IMR-90 (cell line): ENCODE measurements around the gene SERPINB1. TPM values are rescaled to one million over a fixed set of nuclear protein-coding genes. Genes with fewer than 3 reads are reported as not detected.

ENCODE experiments used
- ATAC-seq: fragments of 200-7000 bp; cut with Tn5 transposase; 2 replicates; pipeline ENCODE4 v1.9.1; 2020; ENCODE audit warnings: low read depth, mild to moderate bottlenecking, moderate library complexity
- BruUV-seq: library from RNA; stranded (reverse); fragments of 400-500 nt; replicated peaks from 2 replicates; lab custom pipeline; 2021; lab: Mats Ljungman, UMichigan
- CTCF ChIA-PET: fragments of 300-600 bp; formaldehyde crosslinking; extraction: SDS; loops from one replicate; lab custom pipeline; 2021; ENCODE audit warnings: antibody characterized with exemption; lab: Yijun Ruan, JAX
- POLR2A ChIA-PET: fragments of 300-600 bp; sonication (Branson Sonifier 250); formaldehyde crosslinking; loops from one replicate; lab custom pipeline; 2022; ENCODE audit warnings: antibody characterized with exemption; ENCODE audit not compliant: unreplicated experiment; lab: Charles Lee
- DNase-seq: peaks from one replicate; pipeline ENCODE4 v3.0.0; 2013
- H2AFZ ChIP-seq: replicated peaks from 2 replicates; pipeline ENCODE3; 2013; ENCODE audit warnings: low read length, mild to moderate bottlenecking; ENCODE audit not compliant: poor library complexity
- H2AK5ac ChIP-seq: 2 replicates; pipeline ENCODE4 v1.6.1; 2013; ENCODE audit warnings: low read depth, low read length, inconsistent platforms
- H2AK9ac ChIP-seq: replicated peaks from 2 replicates; pipeline ENCODE3; 2013; ENCODE audit warnings: mild to moderate bottlenecking, low read depth, low read length, moderate library complexity; ENCODE audit not compliant: poor library complexity
- H2BK120ac ChIP-seq: 2 replicates; pipeline ENCODE4 v1.6.1; 2013; ENCODE audit warnings: low read depth, low read length, inconsistent platforms
- H2BK15ac ChIP-seq: 3 replicates; pipeline ENCODE4 v1.6.1; 2013; ENCODE audit warnings: low read depth, low read length, inconsistent platforms
- H2BK20ac ChIP-seq: 2 replicates; pipeline ENCODE4 v1.6.1; 2013; ENCODE audit warnings: low read depth, mild to moderate bottlenecking, inconsistent platforms, low read length, moderate library complexity
- H2BK5ac ChIP-seq: 2 replicates; pipeline ENCODE4 v1.6.1; 2013; ENCODE audit warnings: mild to moderate bottlenecking, low read depth, low read length, inconsistent platforms; ENCODE audit not compliant: poor library complexity, severe bottlenecking
- H3K14ac ChIP-seq: replicated peaks from 2 replicates; pipeline ENCODE4 v1.6.1; 2013; ENCODE audit warnings: low read depth, low read length, inconsistent platforms
- H3K18ac ChIP-seq: 2 replicates; pipeline ENCODE4 v1.6.1; 2013; ENCODE audit warnings: low read depth, low read length, control low read depth
- H3K23ac ChIP-seq: 2 replicates; pipeline ENCODE4 v1.6.1; 2013; ENCODE audit warnings: low read depth, low read length, inconsistent platforms
- H3K27ac ChIP-seq: 2 replicates; pipeline ENCODE4 v1.5.1; 2013; ENCODE audit warnings: mild to moderate bottlenecking, control low read depth, low read length; ENCODE audit not compliant: insufficient read depth
- H3K27me3 ChIP-seq: 2 replicates; pipeline ENCODE4 v1.6.1; 2013; ENCODE audit warnings: low read length; ENCODE audit not compliant: control insufficient read depth, insufficient read depth
- H3K36me3 ChIP-seq: 2 replicates; pipeline ENCODE4 v1.6.1; 2013; ENCODE audit warnings: low read length, mixed read lengths; ENCODE audit not compliant: control insufficient read depth, insufficient read depth
- H3K4ac ChIP-seq: 2 replicates; pipeline ENCODE4 v1.6.1; 2013; ENCODE audit warnings: low read depth, low read length, inconsistent platforms
- H3K4me1 ChIP-seq: 2 replicates; pipeline ENCODE4 v1.6.1; 2013; ENCODE audit warnings: low read length, mixed read lengths; ENCODE audit not compliant: control insufficient read depth, insufficient read depth
- H3K4me2 ChIP-seq: 2 replicates; pipeline ENCODE4 v1.6.1; 2013; ENCODE audit warnings: low read depth, mild to moderate bottlenecking, control low read depth, low read length, moderate library complexity
- H3K4me3 ChIP-seq: 2 replicates; pipeline ENCODE4 v1.5.1; 2013; ENCODE audit warnings: low read depth, mild to moderate bottlenecking, control low read depth, low read length, moderate library complexity; ENCODE audit not compliant: insufficient read depth
- H3K56ac ChIP-seq: 2 replicates; pipeline ENCODE4 v1.6.1; 2013; ENCODE audit warnings: low read length, inconsistent platforms; ENCODE audit not compliant: insufficient read depth; ENCODE audit errors: extremely low read depth
- H3K79me1 ChIP-seq, 2 experiments: 2 replicates each; pipeline ENCODE4 v1.6.1; 2013; ENCODE audit warnings: low read length in 2 of 2, inconsistent platforms in 1 of 2, low read depth in 1 of 2
- H3K9ac ChIP-seq: 2 replicates; pipeline ENCODE4 v1.6.1; 2013; ENCODE audit warnings: low read depth, low read length, control low read depth
- H3K9me1 ChIP-seq: 2 replicates; pipeline ENCODE4 v1.6.1; 2013; ENCODE audit warnings: low read length, inconsistent platforms; ENCODE audit not compliant: insufficient read depth
- H3K9me3 ChIP-seq: 2 replicates; pipeline ENCODE4 v1.6.1; 2013; ENCODE audit warnings: low read length; ENCODE audit not compliant: control insufficient read depth, insufficient read depth
- H4K20me1 ChIP-seq: 2 replicates; pipeline ENCODE4 v1.6.1; 2013; ENCODE audit warnings: low read length, inconsistent platforms; ENCODE audit not compliant: insufficient read depth
- H4K5ac ChIP-seq: 2 replicates; pipeline ENCODE4 v1.6.1; 2013; ENCODE audit warnings: mild to moderate bottlenecking, low read depth, low read length, control low read depth
- H4K8ac ChIP-seq, 2 experiments: 2 replicates each; pipeline ENCODE4 v1.6.1; 2013; ENCODE audit warnings: low read depth in 2 of 2, low read length in 2 of 2, control low read depth in 1 of 2, inconsistent platforms in 1 of 2
- H4K91ac ChIP-seq: 2 replicates; pipeline ENCODE4 v1.6.1; 2013; ENCODE audit warnings: low read depth, low read length, inconsistent platforms; ENCODE audit not compliant: insufficient read depth
- BHLHE40 ChIP-seq: fragments of 150-350 bp; IDR thresholded peaks from 2 replicates; pipeline ENCODE4 v1.6.1; 2016; ENCODE audit warnings: mild to moderate bottlenecking, low read depth, low read length
- CEBPB ChIP-seq: IDR thresholded peaks from 2 replicates; pipeline ENCODE4 v1.6.1; 2012; ENCODE audit warnings: low read depth, low read length, improper control_type of control experiment
- CHD1 ChIP-seq: IDR thresholded peaks from 2 replicates; pipeline ENCODE4 v1.6.1; 2012; ENCODE audit warnings: low read depth, low read length, improper control_type of control experiment
- FOS ChIP-seq: fragments of 150-350 bp; IDR thresholded peaks from 2 replicates; pipeline ENCODE4 v1.6.1; 2016; ENCODE audit warnings: low read depth, low read length
- MAFK ChIP-seq: IDR thresholded peaks from 2 replicates; pipeline ENCODE4 v1.6.1; 2012; ENCODE audit warnings: low read depth, low read length, improper control_type of control experiment
- MAZ ChIP-seq: IDR thresholded peaks from 2 replicates; pipeline ENCODE4 v1.6.1; 2012; ENCODE audit warnings: low read depth, mild to moderate bottlenecking, low read length, improper control_type of control experiment, moderate library complexity, borderline replicate concordance
- MXI1 ChIP-seq: IDR thresholded peaks from 2 replicates; pipeline ENCODE4 v1.6.1; 2012; ENCODE audit warnings: low read depth, mild to moderate bottlenecking, low read length, moderate library complexity, borderline replicate concordance
- NFE2L2 ChIP-seq: fragments of 150-350 bp; IDR thresholded peaks from 2 replicates; pipeline ENCODE4 v1.6.1; 2016; ENCODE audit warnings: low read depth, mild to moderate bottlenecking, low read length
- POLR2A ChIP-seq: IDR thresholded peaks from 2 replicates; pipeline ENCODE4 v1.6.1; 2012; ENCODE audit warnings: mild to moderate bottlenecking, low read depth, low read length
- RAD21 ChIP-seq: IDR thresholded peaks from 2 replicates; pipeline ENCODE4 v1.6.1; 2012; ENCODE audit warnings: low read length, improper control_type of control experiment
- RCOR1 ChIP-seq: IDR thresholded peaks from 2 replicates; pipeline ENCODE4 v1.6.1; 2012; ENCODE audit warnings: mild to moderate bottlenecking, low read length, improper control_type of control experiment; ENCODE audit not compliant: insufficient replicate concordance
- RFX5 ChIP-seq: IDR thresholded peaks from 2 replicates; pipeline ENCODE4 v1.8.0; 2012; ENCODE audit warnings: low read depth, mild to moderate bottlenecking, low read length, moderate library complexity
- SMC3 ChIP-seq: fragments of 150-350 bp; IDR thresholded peaks from 2 replicates; pipeline ENCODE4 v1.6.1; 2016; ENCODE audit warnings: low read depth, mild to moderate bottlenecking, antibody characterized with exemption, low read length, moderate library complexity
- WGBS, 2 experiments: methylation state at CpG; one replicate each; pipeline versions ENCODE4 v1.1.5 to v1.1.7; 2013; ENCODE audit warnings: missing lambda C conversion rate in 2 of 2; ENCODE audit not compliant: insufficient read length in 1 of 2; ENCODE audit errors: extremely low coverage in 2 of 2; 5-methylcytosine and 5-hydroxymethylcytosine counted together
- dilution Hi-C: fragments of 300-500 bp; cut with HindIII; formaldehyde crosslinking; loops from one replicate; pipeline ENCODE4 v1.14.3; 2018; ENCODE audit warnings: low sequenced_read_pairs; ENCODE audit not compliant: unreplicated experiment
- in situ Hi-C: fragments of 300-500 bp; cut with MboI; formaldehyde crosslinking; loops from 3 replicates; pipeline ENCODE4 v1.14.3; 2019; ENCODE audit warnings: low sequenced_read_pairs, inconsistent platforms, mixed read lengths
- intact Hi-C: fragments of 100-400 bp; cut with micrococcal nuclease; formaldehyde crosslinking; loops from 2 replicates; pipeline ENCODE4 v1.10.0; 2022
- polyA plus RNA-seq, 3 experiments: library from polyadenylated mRNA; depleted of rRNA; stranded (reverse); fragments of >200 nt; gene quantifications; 2 replicates each; pipeline ENCODE4 v1.2.3, GENCODE V29; 2012; ENCODE audit warnings: low replicate concordance in 1 of 3
- total RNA-seq: library from RNA; depleted of rRNA; stranded (reverse); fragments of >200 nt; gene quantifications from 2 replicates; pipeline ENCODE4 v1.2.3, GENCODE V29; 2012
- TF ChIP-seq, protein P1 (sequence below): conservative IDR thresholded peaks from 2 replicates; pipeline ENCODE4 v1.5.1; 2012; ENCODE audit warnings: mild to moderate bottlenecking, low read depth, low read length, improper control_type of control experiment
- TF ChIP-seq, protein P2 (sequence below): fragments of 150-350 bp; IDR thresholded peaks from 2 replicates; pipeline ENCODE4 v1.6.1; 2017; ENCODE audit warnings: mild to moderate bottlenecking, antibody characterized with exemption, low read length, low read depth
- TF ChIP-seq, protein P3 (sequence below): fragments of 150-350 bp; IDR thresholded peaks from 2 replicates; pipeline ENCODE4 v1.6.1; 2016; ENCODE audit warnings: low read depth, mild to moderate bottlenecking, low read length, moderate library complexity, borderline replicate concordance

The SERPINB1 gene
- total and polyA plus RNA-seq, 2 of the 4 experiments (the other 2 are of a cell fraction), result 6.1 to 9.1 TPM

DNA sequence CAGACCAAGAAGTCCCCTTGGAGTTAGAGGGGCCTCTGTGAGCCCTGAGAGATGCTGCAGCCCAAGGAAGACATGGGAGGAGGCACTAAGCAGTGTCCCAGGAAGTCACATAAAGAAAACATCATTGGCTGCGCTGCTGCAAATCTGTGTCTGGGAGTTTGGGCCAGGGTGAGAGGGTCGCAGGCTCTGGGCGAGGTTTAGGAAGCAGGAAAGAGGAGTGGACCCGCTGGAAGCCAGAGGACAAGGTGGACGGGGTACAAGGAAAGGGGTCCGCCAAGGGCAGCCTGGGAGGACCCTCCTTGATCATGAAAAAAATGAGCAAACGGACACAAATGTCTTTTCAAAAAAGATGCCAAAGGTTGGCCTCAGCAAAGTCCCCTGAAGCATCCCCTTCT, 15.5 kb upstream of the SERPINB1 start:
- no TSS peak for BruUV-seq
- no peak for ATAC-seq
- H2AK9ac ChIP-seq, result no peak overlapping the region
- peak overlapping the region; percentile 100 for H4K5ac ChIP-seq
- peak overlapping the region; percentile 92 for H3K4ac ChIP-seq
- peak overlapping the region; percentile 68 for H2AK5ac ChIP-seq
- H3K4me1 ChIP-seq, result peaks cover 29% of the 10 kb centered on the region
- no peaks in the 10 kb centered on the region for H3K27me3 ChIP-seq
- H4K8ac ChIP-seq, result peak overlapping the region; percentile 98 to 99
- peak overlapping the region; percentile 95 for H3K27ac ChIP-seq
- in situ Hi-C loops, result no loop called here
- peak overlapping the region; percentile 95 for H2BK20ac ChIP-seq
- DNase-seq, result no peak
- H3K23ac ChIP-seq, result no peak overlapping the region
- no peak overlapping the region for H3K4me3 ChIP-seq
- peak overlapping the region; percentile 96 for H2BK5ac ChIP-seq
- peak overlapping the region; percentile 97; the same call in 2 of the 3 replicates for H2BK15ac ChIP-seq
- no peak overlapping the region for H3K4me2 ChIP-seq
- H4K20me1 ChIP-seq, result no peaks in the 10 kb centered on the region
- peak overlapping the region; percentile 88 for H2BK120ac ChIP-seq
- no peak overlapping the region for H3K56ac ChIP-seq
- no peak overlapping the region for H3K9ac ChIP-seq
- TF ChIP-seq CHD1 (no peak), NFE2L2 (no peak), MAZ (no peak), POLR2A (no peak), MAFK (no peak), CEBPB (no peak), FOS (no peak), RFX5 (no peak), SMC3 (no peak), RCOR1 (no peak), MXI1 (no peak), BHLHE40 (no peak), RAD21 (no peak)
- TF ChIP-seq, protein P1, sequence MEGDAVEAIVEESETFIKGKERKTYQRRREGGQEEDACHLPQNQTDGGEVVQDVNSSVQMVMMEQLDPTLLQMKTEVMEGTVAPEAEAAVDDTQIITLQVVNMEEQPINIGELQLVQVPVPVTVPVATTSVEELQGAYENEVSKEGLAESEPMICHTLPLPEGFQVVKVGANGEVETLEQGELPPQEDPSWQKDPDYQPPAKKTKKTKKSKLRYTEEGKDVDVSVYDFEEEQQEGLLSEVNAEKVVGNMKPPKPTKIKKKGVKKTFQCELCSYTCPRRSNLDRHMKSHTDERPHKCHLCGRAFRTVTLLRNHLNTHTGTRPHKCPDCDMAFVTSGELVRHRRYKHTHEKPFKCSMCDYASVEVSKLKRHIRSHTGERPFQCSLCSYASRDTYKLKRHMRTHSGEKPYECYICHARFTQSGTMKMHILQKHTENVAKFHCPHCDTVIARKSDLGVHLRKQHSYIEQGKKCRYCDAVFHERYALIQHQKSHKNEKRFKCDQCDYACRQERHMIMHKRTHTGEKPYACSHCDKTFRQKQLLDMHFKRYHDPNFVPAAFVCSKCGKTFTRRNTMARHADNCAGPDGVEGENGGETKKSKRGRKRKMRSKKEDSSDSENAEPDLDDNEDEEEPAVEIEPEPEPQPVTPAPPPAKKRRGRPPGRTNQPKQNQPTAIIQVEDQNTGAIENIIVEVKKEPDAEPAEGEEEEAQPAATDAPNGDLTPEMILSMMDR, result no peak
- TF ChIP-seq, protein P2, sequence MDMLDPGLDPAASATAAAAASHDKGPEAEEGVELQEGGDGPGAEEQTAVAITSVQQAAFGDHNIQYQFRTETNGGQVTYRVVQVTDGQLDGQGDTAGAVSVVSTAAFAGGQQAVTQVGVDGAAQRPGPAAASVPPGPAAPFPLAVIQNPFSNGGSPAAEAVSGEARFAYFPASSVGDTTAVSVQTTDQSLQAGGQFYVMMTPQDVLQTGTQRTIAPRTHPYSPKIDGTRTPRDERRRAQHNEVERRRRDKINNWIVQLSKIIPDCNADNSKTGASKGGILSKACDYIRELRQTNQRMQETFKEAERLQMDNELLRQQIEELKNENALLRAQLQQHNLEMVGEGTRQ, result no peak
- TF ChIP-seq, protein P3, sequence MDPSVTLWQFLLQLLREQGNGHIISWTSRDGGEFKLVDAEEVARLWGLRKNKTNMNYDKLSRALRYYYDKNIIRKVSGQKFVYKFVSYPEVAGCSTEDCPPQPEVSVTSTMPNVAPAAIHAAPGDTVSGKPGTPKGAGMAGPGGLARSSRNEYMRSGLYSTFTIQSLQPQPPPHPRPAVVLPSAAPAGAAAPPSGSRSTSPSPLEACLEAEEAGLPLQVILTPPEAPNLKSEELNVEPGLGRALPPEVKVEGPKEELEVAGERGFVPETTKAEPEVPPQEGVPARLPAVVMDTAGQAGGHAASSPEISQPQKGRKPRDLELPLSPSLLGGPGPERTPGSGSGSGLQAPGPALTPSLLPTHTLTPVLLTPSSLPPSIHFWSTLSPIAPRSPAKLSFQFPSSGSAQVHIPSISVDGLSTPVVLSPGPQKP, result no peak
- peaks cover 0 to 21% of the 10 kb centered on the region in 2 experiments; a peak in 3 of 4 replicates for H3K79me1 ChIP-seq
- intact Hi-C loops, result no loop called here
- peaks cover 31% of the 10 kb centered on the region for H3K9me1 ChIP-seq
- peak overlapping the region; percentile 38 for H3K14ac ChIP-seq
- CTCF ChIA-PET, result no interaction called here
- H3K9me3 ChIP-seq, result no peaks in the 10 kb centered on the region
- H3K36me3 ChIP-seq, result no peaks in the 10 kb centered on the region
- H4K91ac ChIP-seq, result peak overlapping the region; percentile 94
- WGBS, 2 experiments, result no CpG with 5 or more reads among the region's 7 CpGs
- dilution Hi-C loops, result no loop called here
- H2AFZ ChIP-seq, result peak overlapping the region; percentile 45
- POLR2A ChIA-PET, result no interaction called here
- H3K18ac ChIP-seq, result no peak overlapping the region; the same call in 1 of the 2 replicates
